Suppressor macrophage treated with lipopolysaccharide for 1 hour (primary cell): Measurements from ENCODE around the gene UBQLN1.
A peak's percentile ranks its signal among the peaks of the same experiment; 100 is the strongest.
"Not testable (repeated sequence)": the region's sequence is repeated elsewhere in the genome, so short reads cannot be mapped to it uniquely, and the experiment has no call there.

Experiments
- DNase-seq, 3 donors: peaks; one replicate each; pipeline ENCODE4 v3.0.0-alpha.2; 2020 to 2022

UBQLN1 gene

GRCh38 chr9:83630938-83631457, 76.8 kb downstream of the UBQLN1 start:
- no peak for DNase-seq

GRCh38 chr9:83629433-83630104, 78.2 kb downstream of the UBQLN1 start:
- no peak for DNase-seq

- no peak for DNase-seq
Measured at GRCh38 chr9:83628540-83628939, 79.2 kb downstream of the UBQLN1 start.

- peak; percentile 37 to 60 (median 57) for DNase-seq
Measured at GRCh38 chr9:83625178-83625577, 82.6 kb downstream of the UBQLN1 start.

GRCh38 chr9:83623679-83624076, 84.1 kb downstream of the UBQLN1 start:
- DNase-seq: no peak

GRCh38 chr9:83622939-83623678, 84.6 kb downstream of the UBQLN1 start, which contains the start of gene IDNK:
Gene IDNK, plus strand, starts transcription at chr9:83623143. Its CDS starts 29 bp downstream, at chr9:83623172.
- peak; percentile 68 to 89 (median 76) for DNase-seq

- DNase-seq: peak; percentile 19 to 25 (median 20)
Measured at GRCh38 chr9:83622433-83622938, 85.3 kb downstream of the UBQLN1 start.

GRCh38 chr9:83620841-83621636, 86.7 kb downstream of the UBQLN1 start:
- DNase-seq: peak; percentile 49 to 65 (median 58)

- no peak for DNase-seq
Measured at GRCh38 chr9:83617299-83617698, 90.5 kb downstream of the UBQLN1 start.

- DNase-seq: not testable (repeated sequence)
Measured at GRCh38 chr9:83613298-83613697, 94.5 kb downstream of the UBQLN1 start.
